GM18861 (cell line): ENCODE data around the gene NPTXR.

Experiments used
- ATAC-seq: cut with Tn5 transposase; IDR thresholded peaks from one replicate; pipeline ENCODE4 v1.9.1; 2021; ENCODE audit not compliant: unreplicated experiment

NPTXR gene

GRCh38 chr22:38853196-38853651 is 9.4 kb upstream of the NPTXR start:
- no peak for ATAC-seq

- ATAC-seq: no peak
These were observed 8.7 kb upstream of the NPTXR start for GRCh38 chr22:38852522-38852921.

GRCh38 chr22:38850941-38851849 is 7.4 kb upstream of the NPTXR start:
- ATAC-seq: no peak

- ATAC-seq: no peak
These were observed 6.6 kb upstream of the NPTXR start for GRCh38 chr22:38850399-38850798.

DNA sequence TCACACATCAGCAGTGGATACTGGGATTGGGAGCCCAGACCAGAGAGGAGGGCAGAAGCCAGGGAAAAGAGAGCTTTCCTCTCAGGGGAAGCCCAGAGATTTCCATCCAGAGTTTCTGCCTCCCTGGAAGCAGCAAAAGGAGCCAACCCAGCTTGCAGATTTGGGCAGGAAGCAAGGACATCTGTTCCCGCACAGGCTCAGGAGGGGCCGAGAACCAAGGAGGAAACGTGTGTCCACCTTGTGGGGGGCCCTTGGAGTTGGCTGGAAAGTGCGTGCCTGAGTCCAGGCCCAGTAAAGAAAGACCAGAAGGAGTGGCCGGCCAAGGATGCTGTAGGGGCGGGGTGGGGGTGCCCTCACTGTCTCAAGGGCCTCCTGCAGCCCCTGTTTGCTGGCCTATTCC is 6.0 kb upstream of the NPTXR start:
- ATAC-seq: no peak

DNA sequence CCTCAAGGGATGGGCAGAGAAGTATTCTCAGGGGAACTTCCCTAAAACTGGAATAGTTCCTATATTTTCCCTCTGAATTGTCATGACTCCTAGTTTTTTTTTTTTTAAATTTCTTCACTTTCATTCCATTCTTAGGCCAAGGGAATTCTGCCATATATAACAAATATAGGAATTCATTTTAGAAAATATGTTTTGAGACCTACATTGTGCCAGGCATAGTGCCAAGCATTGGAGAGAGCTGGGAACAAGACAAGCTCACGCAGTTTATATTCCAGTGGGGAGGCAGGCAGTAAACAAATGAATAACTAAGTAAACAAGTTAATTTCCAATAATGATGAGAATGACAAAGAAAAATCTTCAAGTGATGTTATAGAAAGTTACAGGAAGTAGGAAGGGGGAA is 2.6 kb upstream of the NPTXR start:
- no peak for ATAC-seq

DNA sequence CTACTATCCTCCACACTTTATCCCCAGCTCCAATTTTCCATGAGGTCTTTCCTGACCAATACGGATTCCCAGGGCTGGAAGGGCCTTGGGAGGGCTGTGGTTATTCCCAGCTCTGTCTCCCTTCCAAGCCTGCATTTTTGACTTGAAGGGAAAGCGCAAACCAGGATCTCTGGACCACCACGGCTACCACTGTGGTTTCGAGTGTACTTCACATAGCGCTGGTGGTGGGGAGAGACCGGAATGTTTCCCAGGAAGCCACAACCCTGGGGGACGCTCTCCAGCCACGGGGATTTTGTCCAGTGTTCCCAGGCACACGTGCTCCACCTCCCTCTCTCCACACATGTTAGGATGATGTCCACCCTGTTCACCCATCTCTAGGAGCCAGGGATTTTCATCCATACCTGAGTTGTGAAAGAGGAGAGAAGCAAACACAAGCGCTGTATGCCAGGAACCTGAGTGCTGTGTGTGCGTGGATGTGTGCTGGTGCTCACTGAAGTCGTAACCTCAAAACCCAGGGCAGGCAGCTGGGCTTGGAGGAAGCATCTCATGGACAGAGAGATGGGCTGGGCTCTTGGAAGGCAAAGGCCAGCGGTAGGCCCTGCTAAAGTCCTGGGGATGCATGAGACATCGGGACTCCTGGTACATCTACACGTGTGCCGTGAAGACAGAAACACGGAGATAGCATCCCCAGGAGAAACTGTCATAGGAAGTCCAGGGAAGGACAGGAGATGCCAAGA is 1.3 kb upstream of the NPTXR start:
- no peak for ATAC-seq

- no peak for ATAC-seq
These were observed 631 bp upstream of the NPTXR start for GRCh38 chr22:38844315-38845003.

DNA sequence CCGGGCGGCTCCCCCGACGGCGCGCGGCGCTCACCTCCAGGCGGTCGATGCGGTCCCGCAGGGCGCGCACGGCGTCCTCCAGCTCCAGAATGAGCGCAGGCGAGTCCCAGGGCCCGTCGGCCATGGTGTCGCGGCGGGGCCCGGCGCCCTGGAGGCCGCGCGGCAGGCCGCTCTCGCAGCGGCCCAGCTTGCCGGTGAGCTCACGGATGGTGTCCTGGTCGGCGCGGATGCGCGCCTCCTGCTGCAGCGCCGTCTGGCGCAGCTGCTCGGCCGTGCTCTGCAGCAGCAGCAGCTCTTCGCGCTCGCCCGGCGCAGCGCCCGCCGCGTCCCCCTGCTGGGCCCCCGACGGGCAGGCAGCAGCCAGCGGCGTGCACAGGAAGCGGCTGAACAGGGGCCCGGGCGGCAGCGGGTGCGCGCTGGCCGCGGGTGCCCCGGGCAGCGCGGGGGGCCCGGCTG is 599 bp downstream of the NPTXR start:
- no peak for ATAC-seq

GRCh38 chr22:38842512-38843200 is 1.2 kb downstream of the NPTXR start:
- ATAC-seq: no peak

DNA sequence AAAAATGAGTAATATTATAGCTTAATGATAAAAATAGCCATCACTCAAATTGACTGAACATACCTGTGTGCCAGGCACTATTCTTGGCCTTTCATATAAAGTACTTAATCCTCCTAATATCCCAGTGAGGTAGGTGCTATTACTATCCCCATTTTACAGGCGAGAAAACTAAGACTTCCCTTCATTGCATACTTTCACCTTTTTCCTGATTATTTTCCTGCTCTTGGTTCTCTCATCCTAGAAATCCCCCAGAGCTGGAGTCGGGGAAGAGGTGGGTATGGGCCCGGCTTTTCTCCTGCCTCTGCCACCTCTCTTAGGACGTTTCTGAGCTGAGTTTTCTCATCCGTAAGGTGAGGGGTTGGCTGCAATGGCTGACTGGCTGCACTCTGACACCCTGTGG is 2.2 kb downstream of the NPTXR start:
- no peak for ATAC-seq

GRCh38 chr22:38841211-38841610 is 2.6 kb downstream of the NPTXR start:
- ATAC-seq: no peak

- ATAC-seq: no peak
These were observed 3.7 kb downstream of the NPTXR start for GRCh38 chr22:38840129-38840528.

GRCh38 chr22:38839686-38840085 is 4.1 kb downstream of the NPTXR start:
- no peak for ATAC-seq

DNA sequence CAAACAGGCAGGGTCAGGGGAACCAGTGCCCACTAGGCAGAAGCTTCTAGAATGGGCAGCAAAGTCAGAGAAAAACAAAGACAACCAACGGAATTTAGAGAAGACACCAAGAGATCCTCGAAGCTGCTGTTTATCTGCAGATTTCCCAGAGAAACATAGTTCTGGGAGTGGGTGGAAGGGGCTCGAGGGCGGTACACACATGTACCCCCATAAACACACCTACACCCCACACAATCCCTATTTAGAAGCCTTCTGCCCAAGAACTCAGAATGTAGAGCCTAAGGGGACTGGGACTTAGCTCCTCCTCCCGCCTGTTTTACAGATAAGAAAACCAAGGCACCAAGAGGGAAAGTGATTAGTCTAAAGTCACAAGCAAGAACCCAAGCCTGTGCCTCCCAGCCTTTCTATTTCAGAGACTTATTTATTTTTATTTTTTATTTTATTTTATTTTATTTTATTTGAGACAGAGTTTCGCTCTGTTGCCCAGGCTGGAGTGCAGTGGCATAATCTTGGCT is 6.4 kb downstream of the NPTXR start:
- no peak for ATAC-seq

DNA sequence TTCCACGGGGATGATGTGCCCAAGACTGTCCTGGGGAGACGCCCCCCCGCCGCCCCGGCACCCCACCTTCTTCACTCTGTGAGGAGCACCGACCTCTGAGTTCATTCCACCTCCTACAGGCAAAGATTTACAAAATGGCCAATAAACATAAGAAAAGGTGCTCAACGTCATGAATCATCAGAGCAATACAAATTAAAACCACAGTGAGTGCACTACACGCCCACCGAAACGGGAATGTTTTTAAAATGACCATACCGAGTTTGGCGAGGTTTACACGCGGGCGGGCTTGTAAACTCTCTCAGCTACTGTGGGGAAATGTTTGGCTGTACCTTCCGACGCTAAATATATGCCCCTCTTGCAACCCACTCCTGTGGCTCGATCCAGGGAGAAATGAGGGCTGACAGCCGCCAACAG is 7.9 kb downstream of the NPTXR start:
- ATAC-seq: no peak

DNA sequence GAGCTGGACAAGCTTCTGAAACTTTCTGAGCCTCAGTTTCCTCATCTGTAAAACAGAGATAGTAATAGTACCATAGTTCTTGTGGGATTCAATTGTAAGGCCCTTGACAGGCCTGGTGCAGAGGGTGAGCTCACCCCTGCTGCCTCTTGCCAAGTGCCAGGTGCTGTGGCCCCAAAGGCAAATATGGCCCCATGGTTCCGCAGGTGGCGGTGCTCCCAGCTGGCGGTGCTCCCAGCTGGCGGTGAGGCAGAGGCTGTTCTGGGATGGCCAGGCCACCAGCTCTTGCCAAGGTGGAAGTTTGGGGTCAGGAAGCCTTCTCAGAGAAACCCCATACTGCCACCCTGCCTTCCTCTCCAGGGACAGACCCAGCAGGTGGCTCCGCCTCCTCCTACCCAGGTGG is 8.8 kb downstream of the NPTXR start:
- ATAC-seq: no peak

DNA sequence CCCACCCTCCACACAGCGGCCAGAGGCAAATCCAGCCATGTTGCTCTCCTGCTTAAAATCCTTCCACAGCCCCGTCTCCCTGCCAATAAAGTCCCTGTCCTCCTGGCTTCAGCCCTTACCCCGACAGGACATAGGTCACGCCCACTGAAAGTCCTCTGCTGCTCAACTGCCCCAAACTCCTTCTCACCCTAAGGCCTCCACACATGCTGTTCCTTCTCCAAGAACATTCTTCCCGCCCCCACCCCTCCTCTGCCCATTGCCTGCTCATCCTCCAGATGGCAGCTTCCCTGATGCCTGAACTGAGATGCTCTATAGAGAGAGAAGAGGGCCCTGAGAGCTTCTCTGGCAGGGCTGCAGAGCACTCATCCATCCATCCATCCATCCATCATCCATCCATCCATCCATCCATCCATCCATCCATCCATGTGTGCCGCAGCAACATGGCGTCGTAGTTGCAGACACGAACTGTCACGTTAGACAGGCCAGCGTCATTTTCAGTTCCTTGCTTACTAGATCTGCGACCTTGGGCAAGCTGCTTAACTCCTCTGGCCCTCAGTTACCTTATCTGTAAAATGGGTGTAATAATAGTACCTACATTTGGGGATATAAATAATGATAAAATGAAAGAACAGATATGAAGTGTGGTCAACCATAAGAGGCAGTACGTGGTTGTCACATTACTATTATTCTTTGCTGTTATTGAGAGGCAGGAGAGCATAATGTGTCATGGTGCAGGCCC is 9.4 kb downstream of the NPTXR start:
- ATAC-seq: no peak

GRCh38 chr22:38833061-38833460 is 10.8 kb downstream of the NPTXR start:
- ATAC-seq: no peak
